Tibial nerve (tissue), 4 donors: ENCODE measurements around the gene GNB1L. TPM values are rescaled to one million over a fixed set of nuclear protein-coding genes. Genes with fewer than 3 reads are reported as not detected.

Source experiments
- DNase-seq, 2 donors: peaks; one replicate each; pipeline ENCODE4 v3.0.0-alpha.2; 2019; ENCODE audit warnings: low spot score in 2 of 2
- H3K27ac ChIP-seq, 4 donors: fragments of 200-600 bp; sonication (generic) in 3 of 4; one replicate each; pipeline ENCODE4 v1.5.1; 2017 to 2019; ENCODE audit warnings: mild to moderate bottlenecking in 1 of 4
- H3K27me3 ChIP-seq, 2 donors: fragments of 200-600 bp; sonication (generic) in 1 of 2; one replicate each; pipeline versions ENCODE4 v1.5.1 to v1.6.0; 2017 to 2019
- H3K36me3 ChIP-seq, 3 donors: fragments of 200-600 bp; sonication (generic); one replicate each; pipeline ENCODE4 v1.5.1; 2018 to 2019
- H3K4me1 ChIP-seq, 4 donors: fragments of 200-600 bp; sonication (generic) in 3 of 4; one replicate each; pipeline ENCODE4 v1.5.1; 2017 to 2019
- H3K4me3 ChIP-seq, 4 donors: fragments of 200-600 bp; sonication (generic) in 3 of 4; one replicate each; pipeline ENCODE4 v1.5.1; 2017 to 2019; ENCODE audit warnings: mild to moderate bottlenecking in 1 of 4, moderate library complexity in 1 of 4
- H3K9me3 ChIP-seq, 4 donors: fragments of 200-600 bp; sonication (generic) in 3 of 4; one replicate each; pipeline ENCODE4 v1.5.1; 2017 to 2019
- CTCF ChIP-seq, 5 experiments: fragments of 200-600 bp in 3 of 5; fragments of 450-650 bp in 2 of 5; sonication (generic) in 3 of 5; IDR thresholded peaks; one replicate each; pipeline ENCODE4 v1.5.1; 2016 to 2019; ENCODE audit warnings: antibody characterized with exemption in 5 of 5, mild to moderate bottlenecking in 3 of 5, moderate library complexity in 2 of 5
- EP300 ChIP-seq, 2 donors: sonication (generic); formaldehyde crosslinking; IDR thresholded peaks; one replicate each; pipeline ENCODE4 v1.6.1; 2017; ENCODE audit warnings: antibody characterized with exemption in 2 of 2, mild to moderate bottlenecking in 1 of 2
- POLR2A ChIP-seq, 2 donors: fragments of 450-650 bp; IDR thresholded peaks; one replicate each; pipeline ENCODE4 v1.6.1; 2017; ENCODE audit warnings: antibody characterized with exemption in 2 of 2, mild to moderate bottlenecking in 2 of 2, moderate library complexity in 2 of 2
- WGBS, 2 donors: methylation state at CpG; one replicate each; pipeline ENCODE4 v1.1.5; 2018; 5-methylcytosine and 5-hydroxymethylcytosine counted together
- total RNA-seq, 4 donors: library from RNA; depleted of rRNA; stranded (reverse); fragments of >200 nt; gene quantifications; one replicate each; pipeline ENCODE4 v1.1.0, GENCODE V29; 2016

The GNB1L gene
- total RNA-seq = 1 to 10 TPM; 2.9 to 8.1 (median 6.3) TPM

- H3K27ac ChIP-seq = peak within 1 kb of the TSS; percentile 88 to 99 (median 94)
- TF ChIP-seq POLR2A (IDR thresholded peaks at IDR 0.05) = peak; percentile 91 to 95
- peak in 3 of 5 experiments; percentile 3 to 62 (median 42) for TF ChIP-seq CTCF (IDR thresholded peaks at IDR 0.05)
- TF ChIP-seq EP300 (IDR thresholded peaks at IDR 0.05) = peak; percentile 84 to 98
- no peaks in the 10 kb centered on the region for H3K9me3 ChIP-seq
- peak; percentile 90 to 93 for DNase-seq
- H3K27me3 ChIP-seq = no peaks in the 10 kb centered on the region
- peaks cover 0 to 54% (median 25%) of the 10 kb centered on the region in 4 donors for H3K4me1 ChIP-seq
- H3K36me3 ChIP-seq = peaks cover 0 to 27% (median 6%) of the 10 kb centered on the region in 3 donors
- 0 to 1% methylated on average over 6 to 51 of the region's 81 CpGs for WGBS, 2 donors
- peak within 1 kb of the TSS; percentile 74 to 96 (median 87) for H3K4me3 ChIP-seq
These were observed at the start of gene GNB1L, which contains the start of gene RTL10 for GRCh38 chr22:19854778-19855503. TSS of gene GNB1L (minus strand) at chr22:19854874. CDS start at chr22:19821355, 33,519 bp downstream. TSS of gene RTL10 (minus strand) at chr22:19854874. CDS start at chr22:19852261, 2,613 bp downstream.

- TF ChIP-seq CTCF (IDR thresholded peaks at IDR 0.05) = no peak
- TF ChIP-seq POLR2A (IDR thresholded peaks at IDR 0.05) = no peak
- TF ChIP-seq EP300 (IDR thresholded peaks at IDR 0.05) = no peak
- 77 to 81% methylated on average over 11 to 16 of the region's 16 CpGs for WGBS, 2 donors
- DNase-seq = no peak
These were observed 49.6 kb upstream of the GNB1L start for GRCh38 chr22:19904174-19904856.

GRCh38 chr22:19903513-19903912 is 48.8 kb upstream of the GNB1L start:
- H3K36me3 ChIP-seq = peaks cover 0 to 83% (median 0%) of the 10 kb centered on the region in 3 donors
- 69 to 71% methylated on average over 10 to 12 of the region's 12 CpGs for WGBS, 2 donors

More at GRCh38 chr22:19904174-19904856, 49.6 kb upstream of the GNB1L start:
- no peaks in the 10 kb centered on the region for H3K4me1 ChIP-seq
- peaks cover 0 to 75% (median 0%) of the 10 kb centered on the region in 3 donors for H3K36me3 ChIP-seq
- H3K4me3 ChIP-seq = no peak overlapping the region
- H3K27me3 ChIP-seq = no peaks in the 10 kb centered on the region
- H3K9me3 ChIP-seq = no peaks in the 10 kb centered on the region
- H3K27ac ChIP-seq = no peak overlapping the region

GRCh38 chr22:19903031-19903430 is 48.4 kb upstream of the GNB1L start:
- TF ChIP-seq POLR2A (IDR thresholded peaks at IDR 0.05) = no peak
- no peak for TF ChIP-seq CTCF (IDR thresholded peaks at IDR 0.05)
- no peak for TF ChIP-seq EP300 (IDR thresholded peaks at IDR 0.05)
- Histone ChIP-seq H3K27me3 (no peaks in the 10 kb centered on the region), H3K4me1 (no peaks in the 10 kb centered on the region), H3K27ac (no peak overlapping the region), H3K9me3 (no peaks in the 10 kb centered on the region), H3K36me3 (peaks cover 0 to 83% (median 0%) of the 10 kb centered on the region in 3 donors), H3K4me3 (no peak overlapping the region)
- WGBS, 2 donors = 76 to 87% methylated on average over 8 of the region's 9 CpGs
- no peak for DNase-seq

More at GRCh38 chr22:19903513-19903912, 48.8 kb upstream of the GNB1L start:
- no peak overlapping the region for H3K4me3 ChIP-seq
- no peaks in the 10 kb centered on the region for H3K9me3 ChIP-seq
- no peak overlapping the region for H3K27ac ChIP-seq
- no peak for DNase-seq
- no peaks in the 10 kb centered on the region for H3K27me3 ChIP-seq
- H3K4me1 ChIP-seq = no peaks in the 10 kb centered on the region
- no peak for TF ChIP-seq CTCF (IDR thresholded peaks at IDR 0.05)

GRCh38 chr22:19902245-19902715 is 47.6 kb upstream of the GNB1L start:
- TF ChIP-seq CTCF (IDR thresholded peaks at IDR 0.05) (no peak), EP300 (IDR thresholded peaks at IDR 0.05) (no peak)
- H3K27me3 ChIP-seq = no peaks in the 10 kb centered on the region
- H3K4me1 ChIP-seq = no peaks in the 10 kb centered on the region
- no peaks in the 10 kb centered on the region for H3K9me3 ChIP-seq
- H3K4me3 ChIP-seq = no peak overlapping the region
- no peak overlapping the region for H3K27ac ChIP-seq
- H3K36me3 ChIP-seq = peaks cover 0 to 83% (median 0%) of the 10 kb centered on the region in 3 donors
- no peak for DNase-seq
- 76% methylated on average over 5 to 6 of the region's 7 CpGs for WGBS, 2 donors
